GM19238 (cell line): ENCODE results near the gene PLGRKT.
"Not testable (repeated sequence)": the region's sequence is repeated elsewhere in the genome, so short reads cannot be mapped to it uniquely, and the experiment has no call there.

Experiments used
- DNase-seq: peaks from one replicate; pipeline ENCODE4 v3.0.0; 2011; ENCODE audit warnings: low spot score; ENCODE audit not compliant: insufficient read length

Gene PLGRKT

DNA sequence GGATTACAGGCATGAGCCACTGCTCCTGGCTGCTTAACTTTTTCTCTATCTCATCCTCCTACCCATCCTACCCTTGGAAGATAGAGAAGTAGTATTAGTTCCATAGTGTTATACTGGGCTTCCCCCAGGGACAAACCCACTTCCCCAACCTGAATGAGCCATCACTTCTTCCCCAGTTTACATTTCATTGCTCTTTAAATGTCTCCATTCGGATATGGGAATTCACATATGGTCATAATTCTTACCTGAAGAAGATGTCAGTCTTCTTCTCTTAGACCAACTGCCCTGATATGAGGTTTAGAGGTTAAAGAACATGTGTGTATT, 14.5 kb upstream of the PLGRKT start:
- no peak for DNase-seq

DNA sequence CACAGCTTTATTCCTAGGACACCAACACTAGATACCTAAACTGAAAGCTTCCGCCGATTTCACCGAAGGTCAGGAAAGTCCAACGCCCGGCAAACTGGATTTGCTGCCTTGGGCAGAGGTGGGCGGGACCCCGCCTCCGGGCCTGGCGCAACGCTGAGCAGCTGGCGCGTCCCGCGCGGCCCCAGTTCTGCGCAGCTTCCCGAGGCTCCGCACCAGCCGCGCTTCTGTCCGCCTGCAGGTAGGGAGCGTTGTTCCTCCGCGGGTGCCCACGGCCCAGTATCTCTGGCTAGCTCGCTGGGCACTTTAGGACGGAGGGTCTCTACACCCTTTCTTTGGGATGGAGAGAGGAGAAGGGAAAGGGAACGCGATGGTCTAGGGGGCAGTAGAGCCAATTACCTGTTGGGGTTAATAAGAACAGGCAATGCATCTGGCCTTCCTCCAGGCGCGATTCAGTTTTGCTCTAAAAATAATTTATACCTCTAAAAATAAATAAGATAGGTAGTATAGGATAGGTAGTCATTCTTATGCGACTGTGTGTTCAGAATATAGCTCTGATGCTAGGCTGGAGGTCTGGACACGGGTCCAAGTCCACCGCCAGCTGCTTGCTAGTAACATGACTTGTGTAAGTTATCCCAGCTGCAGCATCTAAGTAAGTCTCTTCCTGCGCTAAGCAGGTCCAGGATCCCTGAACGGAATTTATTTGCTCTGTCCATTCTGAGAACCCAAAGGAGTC, 12.8 kb upstream of the PLGRKT start, which contains the start of gene CD274:
Gene CD274, plus strand, starts transcription at position 184 of the 733 bp plus-strand sequence. CDS start 5,572 bp downstream, outside the sequence.
- DNase-seq: no peak

DNA sequence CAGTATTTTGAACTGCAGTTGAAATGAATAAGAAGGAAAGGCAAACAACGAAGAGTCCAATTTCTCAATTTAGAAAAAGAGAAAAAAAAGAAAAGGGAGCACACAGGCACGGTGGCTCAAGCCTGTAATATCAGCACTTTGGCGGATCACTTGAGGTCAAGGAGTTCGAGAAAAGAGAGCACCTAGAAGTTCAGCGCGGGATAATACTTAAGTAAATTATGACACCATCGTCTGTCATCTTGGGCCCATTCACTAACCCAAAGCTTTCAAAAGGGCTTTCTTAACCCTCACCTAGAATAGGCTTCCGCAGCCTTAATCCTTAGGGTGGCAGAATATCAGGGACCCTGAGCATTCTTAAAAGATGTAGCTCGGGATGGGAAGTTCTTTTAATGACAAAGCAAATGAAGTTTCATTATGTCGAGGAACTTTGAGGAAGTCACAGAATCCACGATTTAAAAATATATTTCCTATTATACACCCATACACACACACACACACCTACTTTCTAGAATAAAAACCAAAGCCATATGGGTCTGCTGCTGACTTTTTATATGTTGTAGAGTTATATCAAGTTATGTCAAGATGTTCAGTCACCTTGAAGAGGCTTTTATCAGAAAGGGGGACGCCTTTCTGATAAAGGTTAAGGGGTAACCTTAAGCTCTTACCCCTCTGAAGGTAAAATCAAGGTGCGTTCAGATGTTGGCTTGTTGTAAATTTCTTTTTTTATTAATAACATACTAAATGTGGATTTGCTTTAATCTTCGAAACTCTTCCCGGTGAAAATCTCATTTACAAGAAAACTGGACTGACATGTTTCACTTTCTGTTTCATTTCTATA, 12.0 kb upstream of the PLGRKT start:
- no peak for DNase-seq

DNA sequence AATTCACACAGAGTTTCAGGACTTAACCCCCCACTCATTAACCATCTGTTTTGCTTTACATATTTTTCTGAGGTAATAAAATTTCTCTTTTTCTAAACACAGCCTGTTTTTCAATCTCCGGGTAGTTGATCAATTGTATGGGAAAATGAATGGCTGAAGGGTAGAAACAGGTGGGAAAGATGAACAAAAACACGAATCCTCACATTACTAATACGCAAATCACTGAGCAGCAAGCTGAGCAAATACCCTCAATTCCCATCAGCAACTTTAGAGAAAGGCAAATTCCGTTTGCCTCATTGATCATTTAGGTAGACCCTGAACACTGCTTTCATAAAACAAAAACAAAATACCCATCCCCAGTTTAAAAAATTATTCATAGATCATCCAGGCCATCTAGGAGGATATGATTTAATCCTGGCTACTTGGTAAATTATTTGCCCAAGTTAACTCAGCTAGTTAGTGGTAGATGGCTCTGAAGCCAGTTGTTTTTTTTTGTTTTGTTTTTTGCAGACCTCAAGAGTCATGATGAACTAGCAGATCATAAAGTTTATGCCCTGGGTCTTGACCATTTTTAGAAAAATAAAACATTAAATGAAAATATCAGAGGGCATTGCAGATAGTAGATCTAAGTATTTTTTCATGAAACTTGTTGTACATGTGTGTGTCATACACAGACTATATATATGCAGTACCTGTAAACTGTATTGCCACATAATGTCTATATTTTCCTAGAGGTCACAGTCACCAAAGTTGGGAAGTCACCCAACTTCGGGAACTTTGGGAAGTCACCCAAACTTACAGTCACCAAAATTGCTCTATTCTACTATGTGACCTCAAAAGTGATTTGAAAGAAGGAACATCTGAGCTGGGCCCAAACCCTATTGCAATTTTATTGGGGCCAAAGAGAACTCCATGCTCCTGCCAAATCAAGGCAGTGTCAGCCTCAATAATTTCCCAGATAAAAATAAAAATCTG, 11.0 kb upstream of the PLGRKT start:
- DNase-seq: no peak

DNA sequence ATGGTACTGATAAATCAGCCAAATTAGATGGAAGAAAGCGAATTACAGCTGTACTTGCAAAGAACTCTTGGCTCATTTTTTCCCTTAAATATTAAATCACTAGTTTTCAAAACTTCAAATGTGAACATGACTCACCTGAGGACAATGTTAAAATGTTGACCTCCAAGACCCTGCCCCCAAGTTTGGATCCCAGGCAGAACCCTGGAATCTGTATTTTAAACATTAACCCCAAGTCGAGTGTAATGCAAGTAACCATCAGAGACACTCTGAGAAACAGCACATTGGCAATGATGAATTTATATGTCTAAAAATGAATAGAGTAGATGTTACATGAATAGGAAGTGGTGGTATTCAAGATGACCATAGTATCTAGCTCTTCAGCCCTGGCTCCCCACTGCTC, 10.3 kb upstream of the PLGRKT start:
- DNase-seq: no peak

DNA sequence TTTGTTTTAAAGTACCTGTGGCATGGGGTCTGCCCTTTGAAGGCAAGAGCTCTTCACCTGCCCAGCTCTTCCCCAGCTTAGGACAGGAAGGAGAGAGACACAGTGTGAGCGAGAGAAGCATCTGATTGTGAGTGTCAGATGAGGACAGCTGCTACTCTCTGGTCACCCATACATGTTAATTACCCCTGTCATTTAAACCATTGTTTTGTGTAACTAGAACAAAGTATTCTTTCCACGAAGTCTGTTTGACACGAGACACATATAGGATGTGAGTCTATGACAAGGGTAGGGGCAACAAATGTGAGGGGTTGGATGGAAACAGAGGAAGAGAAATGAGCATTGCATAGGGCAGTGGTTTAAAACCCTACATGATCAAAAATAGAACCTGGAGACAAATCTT, 9.6 kb upstream of the PLGRKT start:
- DNase-seq: no peak

DNA sequence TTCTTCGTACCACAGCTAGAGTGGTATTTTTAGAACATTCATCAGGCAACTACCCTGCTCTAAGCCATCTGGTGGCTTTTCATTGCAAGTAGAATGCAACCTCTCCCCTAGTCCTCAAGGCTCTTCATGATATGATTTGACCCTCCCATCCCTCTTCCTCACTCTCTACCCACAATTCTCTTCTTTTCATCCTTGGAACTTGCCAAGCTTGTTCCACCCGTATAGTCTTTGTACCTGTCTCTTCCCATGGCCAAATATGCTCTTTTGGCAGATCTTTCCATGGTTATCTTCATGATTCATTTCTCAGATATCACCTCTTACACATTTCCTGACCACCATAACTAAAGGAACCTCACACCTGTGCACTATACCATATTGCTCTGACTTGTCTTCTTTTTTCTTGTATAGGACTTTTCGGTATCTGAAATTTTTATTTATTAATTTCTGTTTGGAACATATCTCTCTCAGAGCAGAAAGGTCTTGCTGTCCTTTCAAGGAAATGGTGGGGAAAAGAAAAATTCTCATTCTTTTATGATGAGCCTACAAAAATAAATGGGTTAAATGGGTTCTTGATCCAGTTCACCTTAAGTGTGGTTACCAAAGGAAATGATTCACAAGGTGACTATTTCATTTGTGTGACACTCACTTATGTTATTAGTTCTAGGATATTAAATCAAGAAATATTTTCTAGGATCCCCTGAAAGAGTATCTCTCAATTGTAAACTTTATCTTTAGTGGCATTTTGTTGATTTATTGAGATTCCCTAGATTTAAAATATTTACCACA, 8.9 kb upstream of the PLGRKT start:
- DNase-seq: no peak

DNA sequence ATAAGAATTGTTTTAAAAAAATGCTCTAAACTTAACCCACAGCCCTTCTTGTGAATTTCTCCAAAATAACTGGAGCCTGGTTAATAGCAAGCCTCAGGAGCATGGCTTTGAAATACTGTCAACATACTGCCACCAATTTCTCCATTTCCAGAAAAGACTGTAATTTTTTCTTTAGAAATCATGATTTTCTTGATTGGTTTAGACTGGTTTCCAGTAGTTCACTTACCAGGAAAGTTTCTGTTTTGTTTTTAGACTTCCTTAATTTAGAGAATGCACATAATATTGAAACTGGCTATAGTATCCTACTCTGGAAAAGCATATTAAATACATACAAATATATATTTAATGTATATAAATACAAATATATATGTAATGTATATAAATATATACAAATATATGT, 8.2 kb upstream of the PLGRKT start:
- DNase-seq: no peak

DNA sequence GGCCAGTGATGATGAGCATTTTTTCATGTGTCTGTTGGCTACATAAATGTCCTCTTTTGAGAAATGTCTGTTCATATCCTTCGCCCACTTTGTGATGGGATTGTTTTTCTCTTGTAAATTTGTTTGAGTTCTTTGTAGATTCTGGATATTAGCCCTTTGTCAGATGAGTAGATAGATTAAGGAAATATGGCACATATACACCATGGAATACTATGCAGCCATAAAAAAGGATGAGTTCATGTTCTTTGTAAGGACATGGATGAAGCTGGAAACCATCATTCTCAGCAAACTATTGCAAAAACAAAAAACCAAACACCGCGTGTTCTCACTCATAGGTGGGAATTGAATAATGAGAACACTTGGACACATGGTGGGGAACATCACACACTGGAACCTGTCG, 7.4 kb upstream of the PLGRKT start:
- not testable (repeated sequence) for DNase-seq

DNA sequence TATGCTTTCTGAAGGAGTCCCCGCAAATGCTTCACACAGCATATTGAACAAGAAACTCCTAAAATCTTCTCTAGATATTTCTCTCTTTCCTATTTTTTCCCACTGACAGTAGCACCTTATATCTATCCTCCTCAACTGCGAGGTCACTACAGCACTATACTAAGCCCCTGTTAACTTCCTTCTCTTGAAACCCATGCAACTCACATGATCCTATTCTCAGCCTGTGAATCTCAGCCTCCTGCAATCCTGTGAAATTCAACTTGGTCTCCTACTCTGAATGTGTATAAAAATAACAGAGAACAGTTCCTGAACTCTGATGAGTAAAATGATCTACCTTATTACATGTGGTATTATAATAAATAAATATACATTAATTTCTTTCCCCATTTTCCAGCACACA, 6.1 kb upstream of the PLGRKT start:
- DNase-seq: no peak

DNA sequence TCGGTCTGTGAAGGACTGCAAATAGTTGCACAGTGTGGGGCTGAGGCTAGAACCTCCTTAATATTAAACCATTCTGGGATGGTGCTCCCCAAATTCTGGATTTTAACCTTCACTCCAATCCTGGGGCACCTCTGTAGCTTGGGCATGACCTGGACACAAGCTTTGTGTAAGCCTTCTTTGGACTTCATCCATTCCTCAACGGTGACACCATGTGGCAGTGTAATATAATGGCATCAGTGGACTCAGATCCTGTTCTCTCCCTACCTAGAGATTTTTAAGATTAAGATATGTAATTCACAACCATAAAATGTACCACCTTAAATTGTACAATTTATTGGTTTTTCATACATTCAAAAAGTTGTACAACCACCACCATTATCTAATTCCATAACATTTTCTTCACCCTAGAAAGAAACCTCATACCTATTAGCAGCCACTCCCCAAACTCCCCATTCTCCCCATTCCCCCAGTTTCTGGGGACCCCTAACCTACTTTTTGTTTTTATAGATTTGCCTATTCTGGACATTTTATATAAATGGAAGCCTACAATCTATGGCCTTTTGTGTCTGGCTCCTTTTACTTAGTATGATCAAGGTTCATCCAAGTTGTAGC, 4.8 kb upstream of the PLGRKT start:
- no peak for DNase-seq

DNA sequence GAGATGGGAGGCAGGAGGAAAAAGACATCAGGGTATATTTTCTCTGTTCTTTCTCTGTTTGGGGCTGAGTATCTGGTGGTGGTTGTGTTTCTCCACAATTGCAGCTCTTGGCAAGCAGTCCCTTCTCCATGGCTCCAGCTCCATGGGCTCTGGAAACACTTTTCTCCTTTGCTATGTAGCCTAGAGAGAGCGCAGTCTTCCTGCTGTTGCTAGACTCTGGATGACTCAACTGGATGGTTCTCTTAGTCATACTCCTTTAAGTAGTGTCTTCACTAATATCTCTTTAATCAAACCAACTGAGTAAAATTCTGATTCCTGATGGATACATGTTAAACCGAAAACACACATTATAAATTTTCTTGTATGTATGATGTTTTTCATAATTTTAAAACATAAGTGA, 3.3 kb upstream of the PLGRKT start:
- no peak for DNase-seq

DNA sequence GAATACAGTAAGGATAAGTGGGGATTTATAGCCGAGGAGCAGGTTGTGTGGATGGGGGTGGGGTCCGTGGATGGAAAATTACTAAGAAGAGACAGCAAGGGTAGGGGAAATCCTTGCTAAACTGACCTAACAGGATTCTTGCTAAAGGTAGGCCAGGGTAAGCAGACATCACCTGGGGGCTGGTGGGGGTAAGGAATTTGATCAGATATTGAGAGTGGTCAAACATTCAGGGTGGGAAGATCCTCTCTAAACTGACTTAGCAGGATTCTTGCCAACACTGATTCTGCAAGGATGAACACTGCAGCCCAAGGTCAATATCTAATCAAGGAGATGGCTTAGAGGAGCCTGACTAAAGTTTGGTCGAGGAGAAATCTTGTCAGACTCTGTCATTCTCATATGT, 2.7 kb upstream of the PLGRKT start:
- DNase-seq: no peak

DNA sequence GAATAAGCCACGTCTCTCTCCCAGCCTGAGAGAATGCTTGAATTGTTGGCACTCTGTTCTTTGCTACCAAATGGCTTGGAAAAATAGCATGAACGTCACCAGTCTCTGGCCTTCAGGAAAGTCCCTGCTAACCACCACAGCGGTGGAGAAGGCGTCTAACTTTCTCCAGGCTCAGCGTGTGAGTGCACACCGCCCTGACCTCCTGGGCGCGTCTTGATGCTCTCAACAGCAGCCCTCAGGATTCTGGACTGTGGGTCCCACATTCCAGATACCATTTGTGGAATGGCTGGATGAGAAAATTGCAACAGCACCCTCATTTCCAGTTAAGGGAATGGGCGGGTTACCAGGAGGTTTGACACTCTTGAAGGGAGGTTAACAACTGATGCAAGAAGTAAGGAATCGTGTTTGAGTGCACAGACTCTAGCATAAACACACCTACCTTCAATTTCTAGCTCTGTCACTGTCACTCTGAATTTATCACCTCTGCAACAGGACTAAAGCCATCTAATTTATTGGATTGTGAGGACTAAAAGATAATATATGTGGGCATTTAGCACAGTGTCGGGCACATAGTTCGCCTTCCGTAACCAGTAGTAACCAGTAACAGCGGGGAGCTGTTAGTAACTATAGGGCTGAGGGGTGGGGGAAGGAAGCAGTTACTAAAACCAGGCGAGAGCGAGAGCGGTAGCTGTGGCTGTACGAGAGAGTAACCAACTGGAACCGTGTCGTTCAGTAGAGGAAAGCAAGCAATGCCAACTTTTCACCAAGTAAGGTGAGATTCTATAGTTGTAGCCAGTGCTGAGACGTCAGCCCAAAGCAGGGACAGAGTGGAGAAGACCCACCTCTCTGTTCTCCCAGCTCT, 807 bp upstream of the PLGRKT start:
- no peak for DNase-seq

DNA sequence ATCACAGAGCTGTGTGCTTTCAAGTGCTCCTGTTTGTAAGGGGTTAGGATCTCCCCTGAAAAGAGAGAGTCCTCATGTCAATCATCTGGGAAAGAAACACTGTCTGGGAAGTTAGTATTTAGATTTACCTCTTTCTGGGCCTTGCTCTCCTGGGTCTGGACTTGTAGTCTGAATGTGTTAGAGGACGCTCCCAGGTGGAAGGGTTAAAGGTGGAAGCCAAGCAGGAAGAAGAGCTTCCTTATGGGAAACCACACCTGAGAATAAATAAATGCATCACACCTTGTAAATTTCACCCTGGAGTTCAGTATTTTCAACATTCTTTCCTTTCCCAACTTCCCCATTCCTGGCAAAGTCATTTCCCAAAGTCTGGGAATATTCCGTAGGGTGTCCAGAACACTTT, 1.3 kb downstream of the PLGRKT start:
- DNase-seq: no peak

DNA sequence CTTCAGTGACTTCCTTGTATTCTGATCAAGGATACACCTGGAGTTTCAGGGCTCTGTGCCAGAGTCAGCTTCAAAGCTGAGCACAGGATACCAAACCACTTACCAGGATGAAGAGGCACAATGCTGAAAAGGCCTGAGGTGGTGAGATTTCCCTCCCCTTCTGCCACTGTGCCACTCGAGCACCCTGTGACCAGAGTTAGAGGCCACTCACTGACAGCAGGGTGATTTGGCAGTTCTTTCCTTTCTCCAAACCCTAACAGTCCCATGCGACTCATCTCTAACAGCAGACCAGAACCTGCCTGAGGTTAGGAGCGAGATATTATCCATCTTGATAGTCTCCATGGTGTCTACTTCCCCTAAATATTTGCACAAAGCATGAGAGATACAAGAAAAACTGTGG, 1.8 kb downstream of the PLGRKT start:
- DNase-seq: no peak

DNA sequence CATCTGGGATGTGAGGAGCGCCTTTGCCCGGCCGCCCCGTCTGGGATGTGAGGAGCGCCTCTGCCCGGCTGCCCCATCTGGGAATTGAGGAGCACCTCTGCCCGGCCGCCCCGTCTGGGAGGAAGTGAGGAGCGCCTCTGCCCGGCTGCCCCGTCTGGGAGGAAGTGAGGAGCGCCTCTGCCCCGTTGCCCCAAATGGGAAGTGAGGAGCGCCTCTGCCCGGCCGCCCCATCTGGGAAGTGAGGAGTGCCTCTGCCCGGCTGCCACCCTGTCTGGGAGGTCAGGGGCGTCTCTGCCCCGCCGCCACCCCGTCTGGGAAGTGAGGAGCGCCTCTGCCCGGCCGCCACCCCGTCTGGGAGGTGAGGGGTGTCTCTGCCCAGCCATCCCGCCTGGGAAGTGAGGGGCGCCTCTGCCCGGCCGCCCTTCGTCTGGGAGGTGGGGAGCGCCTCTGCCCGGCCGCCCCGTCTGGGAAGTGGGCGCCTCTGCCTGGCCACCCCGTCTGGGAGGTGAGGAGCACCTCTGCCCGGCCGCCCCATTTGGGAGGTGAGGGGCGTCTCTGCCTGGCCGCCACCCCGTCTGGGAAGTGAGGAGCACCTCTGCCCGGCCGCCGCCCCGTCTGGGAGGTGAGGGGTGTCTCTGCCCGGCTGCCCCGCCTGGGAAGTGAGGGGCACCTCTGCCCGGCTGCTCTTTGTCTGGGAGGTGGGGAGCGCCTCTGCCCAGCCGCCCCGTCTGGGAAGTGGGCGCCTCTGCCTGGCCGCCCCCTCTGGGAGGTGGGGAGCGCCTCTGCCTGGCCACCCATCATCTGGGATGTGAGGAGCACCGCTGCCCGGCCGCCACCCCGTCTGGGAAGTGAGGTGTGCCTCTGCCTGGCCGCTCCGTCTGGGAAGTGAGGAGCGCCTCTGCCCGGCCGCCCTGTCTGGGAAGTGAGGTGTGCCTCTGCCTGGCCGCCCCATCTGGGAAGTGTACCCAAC, 3.6 kb downstream of the PLGRKT start:
- not testable (repeated sequence) for DNase-seq

DNA sequence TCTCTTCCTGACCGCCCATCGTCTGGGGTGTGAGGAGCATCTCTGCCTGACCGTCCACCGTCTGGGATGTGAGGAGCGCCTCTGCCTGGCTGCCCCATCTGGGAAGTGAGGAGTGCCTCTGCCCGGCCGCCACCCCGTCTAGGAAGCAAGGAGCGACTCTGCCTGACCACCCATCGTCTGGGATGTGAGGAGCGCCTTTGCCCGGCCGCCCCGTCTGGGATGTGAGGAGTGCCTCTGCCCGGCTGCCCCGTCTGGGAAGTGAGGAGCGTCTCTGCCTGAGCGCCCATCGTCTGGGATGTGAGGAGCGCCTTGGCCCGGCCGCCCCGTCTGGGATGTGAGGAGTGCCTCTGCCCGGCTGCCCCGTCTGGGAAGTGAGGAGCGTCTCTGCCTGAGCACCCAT, 4.4 kb downstream of the PLGRKT start:
- not testable (repeated sequence) for DNase-seq
